NCI-H748 (cell line): ENCODE data around the gene KMT5B.

Source experiments
- DNase-seq: peaks from one replicate; lab custom pipeline; 2025; ENCODE audit not compliant: unreplicated experiment; lab: John Stamatoyannopoulos, UW

The KMT5B gene

DNA sequence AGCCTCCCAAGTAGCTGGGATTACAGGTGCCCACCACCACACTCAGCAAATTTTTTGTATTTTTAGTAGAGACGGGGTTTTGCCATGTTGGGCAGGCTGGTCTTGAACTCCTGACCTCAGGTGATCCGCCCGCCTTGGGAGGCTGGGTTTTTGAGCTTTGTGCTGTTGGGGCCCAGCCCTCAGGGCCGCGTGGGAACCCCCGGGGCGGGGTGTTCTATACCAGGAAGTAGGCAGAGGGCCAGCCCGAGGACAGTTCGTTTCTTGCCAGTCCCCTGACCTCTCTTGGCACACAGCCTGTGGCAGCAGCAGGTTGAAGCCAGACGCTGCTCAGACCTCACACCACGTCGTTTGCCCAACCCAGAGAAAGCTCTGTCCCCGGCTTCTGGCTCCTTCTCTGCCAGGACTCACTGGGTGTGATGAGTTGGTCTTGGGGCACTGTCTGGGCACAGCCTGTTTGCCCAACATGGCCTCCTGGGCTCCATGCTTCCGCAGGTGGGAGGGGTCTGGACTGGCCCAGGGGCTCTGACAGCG is 67.0 kb downstream of the KMT5B start:
- DNase-seq, result no peak

DNA sequence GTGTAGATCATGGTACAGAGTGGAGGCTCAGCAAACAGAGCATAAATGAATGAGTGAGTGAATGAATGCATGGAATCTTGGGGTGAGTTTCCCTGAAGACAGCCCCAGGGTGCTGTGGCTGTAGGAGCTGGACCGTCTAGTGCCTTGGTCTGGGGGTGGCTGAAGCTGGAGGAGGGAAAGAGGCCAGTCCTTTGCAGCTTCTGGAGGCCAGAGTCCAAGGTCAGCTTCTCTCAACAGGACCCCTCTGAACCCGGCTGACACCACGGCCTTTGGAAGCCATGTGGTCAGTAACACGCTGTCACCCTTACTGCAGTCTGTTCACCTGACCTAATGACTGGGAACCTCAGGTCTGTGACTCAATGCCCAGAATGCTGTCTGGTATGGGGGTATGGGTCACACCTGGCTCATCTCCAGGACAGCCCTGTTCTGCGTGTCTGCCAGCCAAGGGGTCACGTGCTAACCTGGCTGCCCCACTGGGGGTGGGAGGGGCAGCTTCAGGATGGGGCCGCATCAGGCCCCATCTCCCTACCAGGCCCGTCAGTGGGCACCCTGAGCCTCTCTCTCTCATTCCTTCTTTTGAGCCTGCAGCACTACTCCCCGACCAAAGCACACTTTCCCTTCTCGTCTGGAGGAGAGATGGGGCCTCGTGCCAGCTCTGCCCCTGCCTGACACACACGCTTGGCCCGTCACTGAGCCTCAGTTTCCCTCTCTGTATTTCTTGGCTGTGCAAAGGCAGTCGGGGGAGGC is 67.8 kb downstream of the KMT5B start:
- DNase-seq, result no peak

DNA sequence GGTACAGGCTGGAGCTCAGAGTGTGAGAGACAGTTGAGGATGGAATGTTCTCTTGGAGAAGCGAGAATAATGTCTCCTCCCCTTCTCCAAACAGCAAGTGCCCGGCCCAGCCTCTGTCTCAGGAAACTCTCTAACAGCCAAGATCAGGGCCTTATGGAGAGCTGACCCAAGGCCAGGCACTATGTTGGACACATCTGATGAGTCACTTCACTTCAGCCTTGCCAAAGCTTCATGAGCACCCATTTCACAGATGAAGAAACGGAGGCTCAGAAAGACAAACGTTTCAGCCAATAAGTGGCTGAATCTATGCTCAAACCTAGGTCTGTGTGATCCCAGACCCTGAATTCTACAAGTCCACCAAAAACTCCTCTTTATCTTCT is 69.8 kb downstream of the KMT5B start:
- DNase-seq, result no peak

DNA sequence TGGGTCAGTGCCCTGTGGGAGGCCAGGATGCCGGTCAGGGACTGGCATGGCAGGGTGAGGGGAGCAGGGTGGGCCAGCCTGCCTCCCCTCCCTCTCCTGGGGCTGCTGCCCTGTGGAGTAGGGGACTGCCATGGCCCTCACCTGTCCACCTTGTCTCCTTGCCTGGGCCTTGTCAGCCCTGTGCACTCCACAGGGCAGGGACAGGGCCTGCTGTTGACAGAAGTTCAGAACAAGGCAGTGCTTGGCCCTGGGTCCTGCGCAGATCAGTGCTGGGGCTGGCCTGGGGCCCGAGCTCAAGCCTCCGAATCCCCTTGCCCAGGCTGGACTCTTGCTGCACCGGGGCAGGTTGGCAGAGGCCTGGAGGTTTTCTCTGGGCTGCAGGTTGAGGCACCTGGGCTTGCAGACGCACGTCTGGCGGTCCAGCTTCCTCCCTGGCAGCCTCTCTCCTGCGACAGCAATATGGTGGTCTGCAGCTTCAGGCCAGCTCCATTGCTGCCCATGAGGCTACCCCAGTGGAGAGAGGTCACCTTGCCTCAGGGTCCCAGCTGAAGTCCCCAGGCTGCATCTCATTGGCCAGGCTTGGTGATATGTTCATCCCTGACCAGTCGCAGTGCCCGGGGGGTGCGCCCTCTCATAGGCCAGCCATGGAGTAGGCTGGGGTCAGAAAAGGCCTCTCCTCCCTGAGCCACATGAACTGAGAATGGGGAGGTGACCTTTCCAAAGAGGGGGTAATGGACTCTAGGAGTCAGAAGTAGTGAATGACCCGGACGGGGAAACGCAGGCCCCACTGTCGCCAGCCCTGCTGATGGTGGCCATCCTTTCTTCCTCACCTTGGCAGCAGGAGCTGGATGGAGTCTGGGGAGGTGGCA is 70.4 kb downstream of the KMT5B start:
- no peak for DNase-seq

DNA sequence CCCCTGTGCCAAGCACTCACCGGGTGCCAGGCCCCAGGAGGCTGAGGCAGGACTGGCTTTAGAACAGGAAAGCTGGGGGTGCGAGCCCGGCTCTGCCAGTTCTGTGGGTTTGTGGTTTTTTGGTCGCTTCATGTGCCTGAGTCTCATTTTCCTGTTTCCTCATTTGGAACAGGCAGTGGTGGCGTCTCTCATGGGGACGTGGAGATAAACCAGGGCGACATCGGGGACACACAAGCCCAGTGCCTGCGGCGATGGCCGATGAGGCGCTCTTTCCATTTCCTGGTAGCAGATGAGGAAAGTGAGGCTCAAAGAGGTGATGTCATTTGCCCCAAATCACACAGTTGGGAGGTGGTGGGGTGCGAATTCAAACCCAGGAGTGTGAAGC is 71.1 kb downstream of the KMT5B start:
- DNase-seq, result no peak

DNA sequence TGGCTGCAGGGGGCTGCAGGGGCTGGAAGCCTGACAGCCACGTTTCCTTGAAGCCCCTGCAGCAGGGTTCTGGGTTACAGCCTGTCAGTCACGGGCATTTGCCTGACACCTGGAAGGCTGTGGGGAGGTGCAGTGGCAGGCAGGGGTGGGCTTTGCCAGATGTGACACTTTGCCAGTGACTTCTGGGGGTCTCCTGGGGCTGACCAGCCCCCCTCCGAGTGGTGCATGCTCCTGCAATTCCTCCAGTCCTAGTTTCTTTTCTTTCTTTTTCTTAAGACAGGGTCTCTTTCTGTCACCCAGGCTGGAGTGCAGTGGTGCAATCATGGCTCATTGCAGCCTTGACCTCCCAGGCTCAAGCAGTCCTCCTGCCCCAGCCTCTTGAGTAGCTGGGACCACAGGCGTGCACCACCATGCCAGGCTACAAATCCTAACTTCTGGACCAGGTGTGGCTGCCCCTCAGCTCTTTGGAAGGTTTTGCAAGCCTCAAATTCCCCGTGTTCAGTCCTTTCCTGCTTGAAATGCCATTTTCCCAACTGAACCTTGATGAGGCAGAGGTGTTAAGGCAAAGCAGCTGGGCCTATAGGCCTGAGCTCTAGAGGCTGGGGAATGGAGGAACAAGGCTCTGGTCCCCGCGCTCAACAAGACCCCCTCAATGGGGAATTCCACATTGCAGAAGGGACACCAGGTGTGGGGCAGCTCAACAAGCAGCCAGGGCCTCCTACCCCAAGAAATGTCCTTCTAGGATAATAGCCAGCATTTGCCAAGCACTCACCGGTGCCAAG is 71.7 kb downstream of the KMT5B start:
- DNase-seq, result no peak

DNA sequence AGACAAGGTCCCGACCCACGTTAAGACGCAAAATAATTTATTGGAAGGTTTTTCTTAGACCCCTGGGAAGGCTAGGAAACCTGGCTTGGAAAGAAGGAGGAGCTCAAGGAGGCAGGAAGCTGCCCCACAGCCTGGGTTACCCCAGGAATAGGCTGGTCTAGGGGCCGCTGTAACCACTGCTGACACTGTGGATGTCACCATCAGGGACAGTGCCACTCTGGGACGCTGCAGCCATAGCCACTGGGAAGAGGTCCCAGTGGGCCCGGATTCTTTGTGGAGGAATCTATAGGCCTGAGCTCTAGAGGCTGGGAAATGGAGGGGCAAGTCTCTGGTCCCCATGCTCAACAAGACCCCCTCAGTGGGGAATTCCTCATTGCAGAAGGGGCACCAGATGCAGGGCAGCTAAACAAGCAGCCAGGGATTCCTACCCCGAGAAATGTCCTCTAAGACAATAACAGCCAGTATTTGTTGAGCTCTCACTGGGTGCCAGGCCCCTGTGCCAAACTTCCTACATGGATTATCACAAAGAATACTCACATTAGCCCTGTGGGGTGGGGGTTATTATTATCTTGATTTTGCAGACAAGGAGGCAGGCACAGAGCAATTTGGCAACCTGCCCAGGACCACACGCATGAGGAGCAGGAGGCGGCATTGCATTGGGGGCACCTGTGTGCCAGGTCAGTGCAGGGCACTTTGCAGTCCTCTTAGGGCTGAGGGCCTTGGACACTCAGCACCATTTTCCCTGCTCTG is 72.4 kb downstream of the KMT5B start:
- peak; percentile 70 for DNase-seq

DNA sequence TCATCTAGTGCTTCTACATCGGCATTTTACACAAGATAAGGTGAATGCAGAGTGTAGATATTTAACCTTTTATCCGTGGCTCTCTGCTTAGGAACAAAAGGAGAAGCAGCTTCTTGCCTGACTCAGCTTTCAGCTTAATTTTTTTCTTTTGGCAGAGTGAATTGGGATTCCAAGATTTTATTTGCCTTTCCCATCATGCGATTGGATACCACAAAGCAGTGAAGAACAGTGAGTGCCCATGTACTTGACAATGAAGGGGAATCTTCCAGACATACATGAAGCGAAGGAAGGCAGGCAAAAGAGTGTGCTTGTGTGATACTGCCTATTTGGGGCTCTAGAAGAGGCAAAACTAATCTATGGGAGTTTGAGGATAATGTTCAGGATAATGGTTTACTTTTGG is 74.9 kb downstream of the KMT5B start:
- no peak for DNase-seq

DNA sequence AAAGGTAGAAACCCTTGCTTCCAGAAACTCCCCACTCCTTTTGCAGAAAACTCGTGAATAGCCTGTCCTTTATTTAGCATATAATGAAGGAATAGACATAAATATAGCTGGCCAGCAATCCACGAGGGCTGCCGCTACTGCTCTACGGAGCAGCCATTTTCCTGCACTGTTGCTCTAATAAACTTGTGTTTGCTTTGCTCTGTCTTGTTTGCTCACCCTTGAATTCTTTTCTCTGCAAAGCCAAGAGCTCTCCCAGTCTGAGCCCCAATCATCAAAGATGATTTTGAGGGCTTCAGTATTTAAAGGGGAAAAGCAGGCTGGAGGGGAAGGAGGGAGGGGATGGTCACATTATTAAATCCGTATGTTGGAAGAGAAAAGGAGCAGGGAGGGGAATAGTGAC is 75.3 kb downstream of the KMT5B start:
- peak; percentile 56 for DNase-seq

DNA sequence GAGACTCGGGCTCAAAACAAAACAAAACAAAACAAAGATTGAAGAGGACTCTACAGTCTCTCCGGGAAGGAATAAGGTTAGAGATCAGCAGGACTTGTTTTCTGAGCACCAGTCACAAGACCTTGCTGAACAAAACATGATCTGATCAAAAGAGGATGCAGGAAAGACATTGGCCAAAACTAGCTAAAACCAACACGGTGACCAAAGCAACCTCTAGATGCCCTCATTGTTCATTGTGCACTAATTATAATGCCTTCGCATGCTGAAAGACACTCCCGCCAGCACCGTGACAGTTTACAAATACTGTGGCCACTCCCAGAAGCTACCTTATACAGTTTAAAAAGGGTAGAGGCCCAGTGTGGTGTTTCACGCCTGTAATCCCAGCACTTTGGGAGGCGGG is 76.2 kb downstream of the KMT5B start:
- DNase-seq, result peak; percentile 26

DNA sequence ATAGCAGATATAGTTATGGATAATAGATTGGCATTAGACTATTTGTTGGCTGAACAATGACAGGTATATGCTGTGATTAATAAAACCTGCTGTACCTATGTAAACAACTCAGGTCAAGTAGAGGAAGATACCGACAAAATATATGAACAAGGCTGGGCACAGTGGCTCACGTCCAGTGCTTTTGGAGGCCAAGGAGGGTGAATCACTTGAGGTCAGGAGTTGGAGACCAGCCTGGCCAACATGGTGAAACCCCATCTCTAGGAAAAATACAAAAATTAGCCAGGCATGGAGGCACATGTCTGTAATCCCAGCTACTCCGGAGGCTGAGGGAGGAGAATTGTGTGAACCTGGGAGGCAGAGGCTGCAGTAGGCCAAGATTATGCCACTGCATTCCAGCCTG is 77.9 kb downstream of the KMT5B start:
- DNase-seq, result no peak

DNA sequence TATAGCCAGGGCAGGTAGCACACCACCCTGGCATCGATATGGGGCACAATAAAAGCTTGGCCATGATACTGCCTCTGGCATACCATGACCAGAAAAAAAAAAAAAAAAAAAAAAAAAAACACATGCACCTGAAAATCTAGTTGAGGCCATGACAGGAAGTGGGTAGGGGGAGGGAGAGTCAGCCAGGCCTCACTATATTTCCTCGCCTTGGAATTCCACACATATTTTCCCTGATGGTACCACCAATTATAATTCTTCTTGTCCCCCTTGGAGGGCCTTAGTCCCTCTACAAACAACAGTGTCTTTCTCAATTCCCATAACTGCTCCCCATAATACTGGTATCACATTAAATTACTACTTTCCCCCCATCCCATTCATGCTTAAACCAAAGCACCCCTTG is 79.3 kb downstream of the KMT5B start:
- DNase-seq, result no peak

DNA sequence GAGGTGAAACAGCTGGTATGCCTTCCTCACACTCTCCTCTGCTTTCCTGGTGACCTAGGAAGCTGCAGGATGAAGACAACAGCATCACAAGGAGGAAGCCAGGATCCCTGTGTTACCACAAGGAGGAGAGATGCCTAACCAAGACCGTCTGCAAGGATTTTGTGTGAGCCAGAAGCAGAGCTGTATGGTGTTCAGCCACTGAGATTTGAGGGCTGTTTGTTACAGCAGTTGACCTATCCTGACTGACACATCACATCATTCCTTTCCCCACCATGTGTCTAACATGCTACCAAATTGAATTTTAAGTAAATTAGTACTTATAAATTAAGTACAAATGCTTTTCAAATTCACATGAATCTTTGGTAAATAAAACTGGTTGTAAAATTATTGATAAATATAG is 83.0 kb downstream of the KMT5B start:
- DNase-seq, result no peak

DNA sequence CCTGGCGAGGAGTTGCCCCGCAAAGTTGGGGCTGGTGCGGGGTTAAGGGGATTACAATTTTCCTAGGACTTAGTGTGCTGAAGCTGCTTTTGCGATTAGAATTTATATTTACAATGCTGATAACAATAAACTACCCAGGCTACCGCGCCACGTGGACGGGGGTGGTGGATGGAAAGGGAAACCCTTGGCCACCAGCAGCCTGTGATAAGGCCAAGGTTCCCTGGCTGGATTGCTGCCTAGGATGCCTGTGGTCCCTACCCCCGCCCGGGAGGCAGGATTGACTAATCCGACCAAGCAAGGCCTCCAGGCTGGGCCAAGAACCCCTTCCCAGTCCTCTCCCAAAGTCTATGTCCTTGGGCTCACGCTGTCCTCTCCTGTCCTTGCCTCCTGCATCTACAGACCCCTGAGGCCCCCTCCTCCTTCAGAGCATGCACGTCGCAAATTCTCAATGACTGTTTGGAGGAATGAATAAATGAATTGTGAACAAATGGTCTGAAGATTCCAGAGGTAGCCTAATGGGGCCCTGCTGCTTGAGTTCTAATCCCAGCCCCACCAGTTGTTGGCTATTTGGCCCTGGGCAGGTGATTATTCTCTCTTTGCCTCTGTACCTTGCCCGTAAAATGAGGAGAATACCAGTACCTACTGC is 84.3 kb downstream of the KMT5B start:
- no peak for DNase-seq

DNA sequence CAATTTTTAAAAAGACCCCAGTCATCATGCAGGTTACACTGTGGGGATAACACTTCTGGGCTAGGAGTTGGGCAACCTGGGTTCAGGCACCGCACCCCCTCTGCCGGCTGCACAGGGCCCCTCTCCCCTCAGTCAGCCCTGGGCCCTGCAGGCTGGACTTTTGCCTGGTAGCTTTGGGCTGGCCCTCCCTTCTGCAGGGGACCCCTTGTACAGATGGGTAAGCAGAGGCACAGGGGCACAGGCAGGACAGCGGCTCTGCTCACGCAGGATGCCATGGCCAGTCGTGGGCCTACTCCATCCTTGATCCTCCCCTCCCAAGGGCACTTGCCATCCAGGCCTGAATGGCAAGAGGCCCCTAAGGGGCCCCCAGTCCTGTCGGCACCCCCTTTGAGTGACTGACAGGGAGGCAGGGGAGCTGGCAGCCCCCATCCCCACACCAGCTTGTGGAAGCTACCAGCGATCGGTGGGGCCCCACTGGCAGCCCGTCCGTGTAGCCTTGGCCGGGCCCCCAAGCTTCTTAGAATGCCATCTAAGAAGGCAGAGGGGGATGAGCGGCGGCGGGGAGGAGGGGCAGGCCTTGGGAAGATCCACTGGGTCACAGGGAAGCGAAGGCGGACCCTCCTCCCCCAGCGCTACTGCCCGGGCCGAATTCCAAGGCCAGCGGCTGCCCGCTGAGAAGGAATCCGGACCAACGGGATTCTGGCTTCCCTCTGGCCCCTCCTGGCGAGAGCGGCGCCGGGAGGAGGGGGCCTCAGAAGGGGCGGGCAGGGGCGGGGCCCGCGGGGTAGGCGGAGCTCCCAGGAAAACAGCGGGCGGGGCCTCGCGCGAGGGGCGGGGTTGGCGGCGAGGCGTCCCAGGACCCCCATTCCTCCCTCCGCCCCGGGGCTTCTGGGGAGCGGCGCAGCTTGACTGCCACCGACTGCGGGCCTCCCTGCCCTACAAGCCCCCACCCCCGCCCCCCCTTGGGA is 85.1 kb downstream of the KMT5B start:
- no peak for DNase-seq

DNA sequence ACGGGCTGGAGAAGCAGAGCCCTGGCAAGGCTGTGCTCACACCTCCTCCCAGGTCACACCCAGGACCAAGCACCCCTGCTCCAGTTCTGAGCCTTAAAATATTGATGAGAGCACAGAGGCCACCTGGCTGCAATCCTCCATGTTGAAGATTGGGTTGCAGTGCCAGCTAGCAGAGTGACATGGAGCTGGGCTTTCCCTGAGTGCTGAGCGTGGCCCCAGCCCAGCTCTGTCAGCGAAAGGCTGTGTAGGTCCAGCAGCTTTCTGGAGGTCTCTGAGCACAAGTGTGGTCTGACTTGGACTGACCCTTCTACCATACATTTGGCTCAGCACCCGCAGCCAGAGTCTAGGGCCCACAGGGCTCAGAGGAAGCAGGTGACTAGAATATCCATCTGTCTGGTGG is 87.9 kb downstream of the KMT5B start:
- no peak for DNase-seq

DNA sequence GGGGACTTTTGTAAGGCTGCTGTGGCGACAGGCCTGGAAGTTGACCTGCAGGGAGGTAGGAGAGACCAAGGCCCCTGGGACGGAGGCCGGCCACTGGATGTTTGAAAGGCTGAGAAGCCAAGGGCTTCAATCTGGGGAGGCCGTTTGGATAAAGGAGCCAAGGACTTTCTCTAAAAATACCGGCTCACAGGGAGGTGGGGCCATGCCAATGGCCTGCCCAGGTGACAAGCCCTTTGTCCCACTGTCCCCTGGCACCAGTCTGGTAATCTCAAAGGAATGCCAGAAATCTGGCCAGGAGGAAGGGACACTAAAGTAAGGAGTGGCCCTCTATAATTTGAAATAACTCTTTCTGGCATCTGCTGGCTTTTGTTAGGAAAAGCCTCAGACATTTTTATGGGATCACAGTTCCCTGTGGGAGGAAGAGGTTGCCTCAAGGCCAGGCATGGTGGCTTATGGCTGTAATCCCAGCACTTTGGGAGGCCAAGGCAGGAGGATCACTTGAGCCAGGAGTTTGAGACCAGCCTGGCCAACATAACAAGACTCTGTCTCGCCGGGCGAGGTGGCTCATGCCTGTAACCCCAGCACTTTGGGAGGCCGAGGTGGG is 90.1 kb downstream of the KMT5B start:
- DNase-seq, result no peak

DNA sequence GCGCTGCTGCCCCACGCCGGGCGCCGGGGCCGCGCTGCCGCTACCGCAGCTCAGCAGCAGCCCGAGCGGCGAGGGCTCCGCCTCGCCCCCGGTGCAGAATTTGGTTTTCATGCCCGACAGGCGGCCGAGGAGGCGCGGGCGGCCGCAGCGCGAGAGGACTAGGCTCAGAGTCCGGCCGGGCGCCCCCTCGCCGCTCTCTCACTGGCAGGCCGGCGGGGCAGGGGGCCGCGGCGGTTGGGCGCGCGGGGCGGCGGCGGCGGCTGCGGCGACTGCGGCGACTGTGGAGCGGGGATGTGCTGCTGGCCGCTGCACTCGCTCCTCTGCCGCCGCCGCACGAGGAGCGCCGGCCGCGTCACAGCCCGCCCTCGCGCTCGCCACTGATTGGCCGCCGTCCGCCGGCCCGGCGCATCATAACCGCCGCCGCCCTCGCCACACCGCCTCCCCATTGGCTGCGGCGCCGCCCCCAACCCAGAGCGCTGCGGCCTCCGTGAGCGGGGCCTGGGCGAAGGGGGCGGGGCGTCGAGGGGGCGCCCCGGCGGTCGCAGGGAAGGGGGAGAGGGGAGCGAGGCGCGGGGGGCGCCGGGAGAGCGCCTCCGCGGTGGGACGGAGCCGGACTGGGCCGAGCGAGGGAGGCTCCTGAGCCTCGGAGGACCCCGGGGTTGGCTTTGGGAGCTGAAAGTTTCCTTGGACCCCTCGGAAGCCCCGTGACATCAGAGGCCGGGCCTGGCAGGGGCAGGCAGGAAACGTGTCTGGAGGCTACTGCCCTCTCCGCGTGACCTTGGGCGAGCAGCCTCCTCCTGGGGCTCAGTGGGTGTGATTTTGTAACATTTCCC is 91.8 kb downstream of the KMT5B start, which contains the start of gene CHKA:
CHKA (minus strand) TSS at position 322 of the 833 bp plus-strand sequence; CDS start at position 111, 211 bp downstream.
- peak; percentile 95 for DNase-seq
